22Rv1 (cell line): ENCODE results near the gene PIK3R3.

Experiments
- H3K27ac ChIP-seq: fragments of 450-650 bp; 2 replicates; pipeline ENCODE4 v1.5.1; 2017
- ZFX ChIP-seq: fragments of 450-650 bp; IDR thresholded peaks from 2 replicates; pipeline ENCODE4 v1.6.1; 2017; ENCODE audit warnings: antibody characterized with exemption, borderline replicate concordance
- TF ChIP-seq, protein P1 (sequence below): fragments of 450-650 bp; IDR thresholded peaks from 2 replicates; pipeline ENCODE4 v1.5.1; 2017; ENCODE audit warnings: mild to moderate bottlenecking

Gene PIK3R3

DNA sequence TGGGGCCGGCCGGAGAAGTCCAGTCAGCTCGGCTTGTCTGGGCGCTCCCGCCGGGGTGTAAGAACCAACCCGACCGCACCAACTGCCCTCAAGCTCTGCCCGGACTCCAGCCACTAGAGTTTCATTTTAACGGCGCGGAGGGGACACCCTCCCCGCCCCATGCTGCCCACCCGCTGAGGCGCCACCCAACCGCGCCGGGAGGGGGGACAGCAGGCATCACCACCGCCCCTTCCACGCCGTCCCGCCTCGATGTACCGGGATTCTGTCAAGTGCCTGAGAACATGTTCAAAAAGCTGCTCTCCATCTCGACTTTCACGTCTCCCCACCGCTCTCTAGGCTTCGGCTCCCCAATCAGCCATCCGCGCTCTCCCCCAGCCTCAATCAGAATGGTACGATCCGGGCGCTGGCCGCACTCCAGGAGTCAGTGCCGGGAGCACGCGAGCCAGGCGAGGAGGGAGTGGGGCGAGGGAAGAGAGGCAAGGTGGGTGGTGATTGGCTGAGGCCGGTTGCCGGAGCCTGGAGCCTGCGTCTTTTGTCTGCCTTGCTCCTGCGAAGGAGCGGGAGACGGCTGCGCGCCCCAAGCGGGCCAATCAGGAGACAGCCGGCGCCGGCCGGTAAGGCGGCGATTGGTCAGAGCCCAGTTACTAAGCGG lies at the start of gene PIK3R3:
Gene PIK3R3 (minus strand): TSS at position 101 of the 652 bp plus-strand sequence. CDS start 677 bp downstream, outside the sequence.
- TF ChIP-seq ZFX: no peak
- TF ChIP-seq, protein P1, sequence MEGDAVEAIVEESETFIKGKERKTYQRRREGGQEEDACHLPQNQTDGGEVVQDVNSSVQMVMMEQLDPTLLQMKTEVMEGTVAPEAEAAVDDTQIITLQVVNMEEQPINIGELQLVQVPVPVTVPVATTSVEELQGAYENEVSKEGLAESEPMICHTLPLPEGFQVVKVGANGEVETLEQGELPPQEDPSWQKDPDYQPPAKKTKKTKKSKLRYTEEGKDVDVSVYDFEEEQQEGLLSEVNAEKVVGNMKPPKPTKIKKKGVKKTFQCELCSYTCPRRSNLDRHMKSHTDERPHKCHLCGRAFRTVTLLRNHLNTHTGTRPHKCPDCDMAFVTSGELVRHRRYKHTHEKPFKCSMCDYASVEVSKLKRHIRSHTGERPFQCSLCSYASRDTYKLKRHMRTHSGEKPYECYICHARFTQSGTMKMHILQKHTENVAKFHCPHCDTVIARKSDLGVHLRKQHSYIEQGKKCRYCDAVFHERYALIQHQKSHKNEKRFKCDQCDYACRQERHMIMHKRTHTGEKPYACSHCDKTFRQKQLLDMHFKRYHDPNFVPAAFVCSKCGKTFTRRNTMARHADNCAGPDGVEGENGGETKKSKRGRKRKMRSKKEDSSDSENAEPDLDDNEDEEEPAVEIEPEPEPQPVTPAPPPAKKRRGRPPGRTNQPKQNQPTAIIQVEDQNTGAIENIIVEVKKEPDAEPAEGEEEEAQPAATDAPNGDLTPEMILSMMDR: no peak

DNA sequence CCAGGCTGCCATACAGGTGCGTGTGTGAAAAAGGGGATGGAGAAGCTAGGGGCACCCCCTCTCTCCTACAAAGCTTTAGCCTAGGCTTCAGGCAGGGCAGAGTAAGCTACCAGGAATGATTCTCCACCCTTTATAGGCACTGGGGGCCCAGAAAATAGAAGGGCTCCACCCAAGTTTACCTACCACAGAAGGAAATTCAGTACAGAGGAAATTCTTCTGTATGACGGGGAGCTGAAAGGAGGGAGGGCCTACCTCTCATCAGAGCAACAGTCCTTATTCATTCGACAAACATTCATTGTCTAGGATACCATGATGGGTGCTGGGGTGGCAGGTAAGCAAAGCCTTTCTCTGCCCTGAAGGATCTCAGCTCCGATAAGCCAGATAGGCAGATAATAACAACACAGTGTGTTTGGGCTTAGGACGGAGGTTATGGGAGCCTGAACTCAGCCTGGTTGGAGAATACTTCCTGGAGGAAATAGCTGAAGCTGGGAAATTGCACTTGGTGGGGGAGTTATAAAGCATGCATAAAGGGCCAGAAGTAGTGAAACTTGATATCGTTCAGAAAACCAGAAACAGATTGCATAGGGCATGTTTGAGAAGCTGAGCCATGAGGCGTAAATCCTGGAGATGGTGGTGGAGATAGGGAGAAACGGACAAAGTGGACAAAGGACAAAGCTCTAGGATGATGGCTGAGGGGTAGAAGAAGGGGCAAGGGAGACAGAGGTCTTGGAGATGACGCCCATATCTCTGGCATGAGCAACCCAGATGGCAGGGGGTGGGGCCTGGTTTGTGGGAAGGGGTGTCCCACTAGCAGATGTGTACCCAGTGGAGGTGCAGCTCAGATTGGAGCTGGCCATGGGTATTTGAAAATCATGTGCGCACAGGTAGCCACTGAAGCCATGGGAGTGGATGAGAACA lies 49.2 kb upstream of the PIK3R3 start:
- TF ChIP-seq, protein P1: no peak
- TF ChIP-seq ZFX: no peak
- peak overlapping the region; percentile 99 for H3K27ac ChIP-seq

More for the DNA sequence above, at the start of gene PIK3R3:
- H3K27ac ChIP-seq: peak within 1 kb of the TSS; percentile 96

DNA sequence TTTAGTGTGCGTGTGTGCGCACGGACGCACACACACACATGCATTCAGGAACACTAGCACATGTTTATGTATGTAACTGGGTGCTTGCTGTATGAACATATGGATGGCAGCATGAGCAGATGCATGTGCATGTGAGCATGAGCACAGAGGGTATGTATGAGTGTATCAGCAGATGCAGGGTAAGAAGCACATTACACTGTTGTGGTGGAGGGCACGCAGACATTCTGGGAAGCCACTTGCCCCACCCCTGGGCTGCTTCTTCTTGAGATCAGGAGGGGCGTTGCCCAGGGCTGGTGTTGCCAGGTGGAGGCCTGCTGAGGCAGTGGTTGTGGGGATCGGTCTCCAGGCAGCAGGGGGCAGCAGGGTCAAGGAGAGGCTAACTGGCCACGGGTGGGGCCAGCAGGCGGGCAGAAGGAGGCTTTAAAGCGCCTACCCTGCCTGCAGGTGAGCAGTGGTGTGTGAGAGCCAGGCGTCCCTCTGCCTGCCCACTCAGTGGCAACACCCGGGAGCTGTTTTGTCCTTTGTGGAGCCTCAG lies 47.7 kb upstream of the PIK3R3 start:
- peak overlapping the region; percentile 99 for H3K27ac ChIP-seq
- TF ChIP-seq ZFX: no peak
- TF ChIP-seq, protein P1: no peak

DNA sequence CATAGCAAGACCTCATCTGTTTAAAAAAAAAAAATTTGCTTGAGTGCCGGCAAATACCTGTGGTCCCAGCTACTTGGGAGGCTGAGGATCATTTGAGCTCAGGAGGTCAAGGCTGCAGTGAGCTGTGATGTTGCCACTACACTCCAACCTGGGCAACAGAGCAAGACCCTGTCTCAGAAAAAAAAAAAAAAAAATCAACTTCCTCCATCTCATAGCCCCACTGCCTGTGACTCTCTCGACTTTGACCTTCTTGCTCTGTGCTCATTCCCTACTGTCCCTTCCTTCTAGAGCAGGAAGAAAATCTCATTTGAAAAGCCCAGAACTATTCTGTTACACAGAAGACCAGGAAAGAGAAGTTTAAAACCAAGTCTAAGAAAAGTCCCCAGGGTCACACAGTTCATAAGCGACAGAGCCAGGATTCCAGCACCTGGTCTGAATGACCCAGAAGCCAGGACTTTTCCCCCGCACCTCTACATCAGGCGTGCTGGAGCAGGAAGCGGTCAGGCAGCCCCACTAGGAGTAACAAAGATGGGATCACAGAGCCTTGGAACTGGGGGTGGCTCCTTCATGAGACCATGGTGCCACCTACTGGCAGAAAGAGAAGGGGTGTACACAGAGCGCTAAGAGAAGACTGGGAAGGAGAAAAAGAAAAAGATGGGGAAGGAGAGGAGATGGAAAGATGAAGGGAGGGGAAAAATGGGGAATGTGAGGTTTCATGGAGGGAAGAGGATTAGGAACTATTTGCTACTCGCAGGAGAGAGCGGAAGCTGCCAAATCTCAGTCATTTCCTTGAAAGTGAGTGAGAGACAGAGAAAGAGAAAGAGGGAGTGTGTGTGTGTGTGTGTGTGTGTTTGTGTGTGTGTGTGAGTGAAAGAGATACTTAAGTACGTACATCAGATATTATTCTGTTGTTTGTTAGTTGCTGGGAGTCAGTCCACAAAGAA lies 47.0 kb upstream of the PIK3R3 start:
- peak overlapping the region; percentile 99 for H3K27ac ChIP-seq

DNA sequence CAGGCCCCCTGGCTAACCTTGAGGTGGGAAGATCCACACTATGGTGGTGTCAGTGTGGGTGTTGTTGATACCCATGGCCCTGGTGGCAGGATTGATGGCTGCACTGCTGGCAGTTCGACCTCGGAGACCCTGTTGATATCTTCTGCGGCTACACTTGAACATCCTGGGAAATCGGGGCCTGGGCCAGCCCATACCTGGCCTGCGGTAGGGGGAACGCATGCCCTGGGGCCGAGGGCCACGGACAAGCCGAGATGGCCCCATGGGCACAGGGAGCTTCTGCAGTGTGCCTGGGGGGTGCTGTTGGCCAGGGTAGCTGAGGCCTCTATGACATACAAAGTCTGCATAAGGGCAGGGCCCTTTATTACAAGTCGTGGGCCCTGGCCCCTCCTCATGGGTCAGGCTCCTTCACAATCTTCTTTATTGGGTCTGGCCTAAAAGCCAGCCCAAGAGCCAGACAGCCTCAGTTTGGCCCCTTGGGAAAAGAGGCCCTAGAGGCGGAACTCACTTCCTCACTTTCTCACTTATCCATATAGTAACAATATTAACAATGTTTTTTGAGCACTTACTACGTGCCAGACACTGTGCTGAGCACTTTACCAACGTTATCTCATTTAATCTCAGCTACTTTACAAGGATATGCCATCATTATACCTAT lies 43.9 kb upstream of the PIK3R3 start, which contains the start of gene P3R3URF:
Gene P3R3URF (minus strand): TSS at position 278 of the 655 bp plus-strand sequence. CDS start 17 bp downstream, at position 261.
- TF ChIP-seq, protein P1: no peak
- no peak for TF ChIP-seq ZFX
- peak within 1 kb of the TSS; percentile 12; the same call in 1 of the 2 replicates for H3K27ac ChIP-seq

More for the DNA sequence above, 47.0 kb upstream of the PIK3R3 start:
- no peak for TF ChIP-seq ZFX
- TF ChIP-seq, protein P1: peak; percentile 89

DNA sequence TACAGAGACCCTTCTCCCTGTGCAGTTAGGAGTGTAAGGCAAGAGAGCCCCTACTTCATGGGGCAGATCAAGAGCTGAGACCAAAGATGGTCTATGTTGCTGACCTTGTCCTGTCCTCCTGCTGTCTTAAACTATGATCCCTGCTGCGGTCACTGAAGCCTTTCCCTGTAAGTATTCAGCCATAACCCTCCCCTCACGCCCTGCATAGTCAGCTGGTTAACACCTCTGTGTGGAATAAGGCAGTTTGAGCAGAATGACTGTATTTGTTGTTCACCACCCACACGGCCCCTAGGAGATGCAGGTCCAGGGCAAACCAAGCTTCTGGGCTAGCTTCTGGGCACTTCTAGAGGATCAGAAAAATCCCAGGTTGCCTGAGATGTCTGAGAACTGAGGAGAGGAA lies 42.8 kb upstream of the PIK3R3 start:
- TF ChIP-seq ZFX: no peak
- TF ChIP-seq, protein P1: no peak
- peak overlapping the region; percentile 12; the same call in 1 of the 2 replicates for H3K27ac ChIP-seq
